DOHH2 (cell line): ENCODE measurements around the gene S100A16.

Experiments used
- EZH2phosphoT487 ChIP-seq: fragments of 200-600 bp; sonication (generic); IDR thresholded peaks from 2 replicates; pipeline ENCODE4 v1.6.1; 2017; ENCODE audit warnings: borderline replicate concordance, mild to moderate bottlenecking, antibody characterized with exemption, low read length, moderate library complexity, mixed read lengths
- TF ChIP-seq, protein P1 (sequence below): fragments of 200-600 bp; sonication (generic); IDR thresholded peaks from one replicate; pipeline ENCODE4 v1.5.1; 2014; ENCODE audit warnings: antibody characterized with exemption, mild to moderate bottlenecking, low read depth, low read length; ENCODE audit not compliant: poor library complexity, severe bottlenecking

DNA sequence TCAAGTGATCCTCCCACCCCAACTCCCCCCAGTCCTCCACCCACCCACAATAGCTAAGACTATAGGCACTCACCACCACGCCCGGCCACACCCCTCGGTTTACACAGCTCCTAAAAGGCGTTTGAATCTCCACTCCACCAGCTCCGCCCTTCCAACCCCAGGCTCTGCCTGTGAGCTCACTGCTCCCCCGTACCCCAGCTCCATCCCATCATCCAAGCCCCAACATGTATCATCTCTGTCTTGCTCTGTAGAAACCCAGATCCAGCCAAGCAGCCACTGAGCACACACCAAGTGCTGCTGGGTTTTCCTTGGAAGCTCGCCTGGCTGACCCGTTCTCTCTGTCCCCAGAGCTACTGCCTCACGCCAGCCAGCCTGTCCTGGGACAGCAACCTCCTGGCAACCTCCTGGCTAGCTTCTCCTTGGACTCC, 35.3 kb downstream of the S100A16 start:
- no peak for TF ChIP-seq EZH2phosphoT487
- TF ChIP-seq, protein P1, sequence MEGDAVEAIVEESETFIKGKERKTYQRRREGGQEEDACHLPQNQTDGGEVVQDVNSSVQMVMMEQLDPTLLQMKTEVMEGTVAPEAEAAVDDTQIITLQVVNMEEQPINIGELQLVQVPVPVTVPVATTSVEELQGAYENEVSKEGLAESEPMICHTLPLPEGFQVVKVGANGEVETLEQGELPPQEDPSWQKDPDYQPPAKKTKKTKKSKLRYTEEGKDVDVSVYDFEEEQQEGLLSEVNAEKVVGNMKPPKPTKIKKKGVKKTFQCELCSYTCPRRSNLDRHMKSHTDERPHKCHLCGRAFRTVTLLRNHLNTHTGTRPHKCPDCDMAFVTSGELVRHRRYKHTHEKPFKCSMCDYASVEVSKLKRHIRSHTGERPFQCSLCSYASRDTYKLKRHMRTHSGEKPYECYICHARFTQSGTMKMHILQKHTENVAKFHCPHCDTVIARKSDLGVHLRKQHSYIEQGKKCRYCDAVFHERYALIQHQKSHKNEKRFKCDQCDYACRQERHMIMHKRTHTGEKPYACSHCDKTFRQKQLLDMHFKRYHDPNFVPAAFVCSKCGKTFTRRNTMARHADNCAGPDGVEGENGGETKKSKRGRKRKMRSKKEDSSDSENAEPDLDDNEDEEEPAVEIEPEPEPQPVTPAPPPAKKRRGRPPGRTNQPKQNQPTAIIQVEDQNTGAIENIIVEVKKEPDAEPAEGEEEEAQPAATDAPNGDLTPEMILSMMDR = no peak
